Upper lobe of left lung (tissue), 6 donors: ENCODE measurements around the gene VAT1. TPM values are rescaled to one million over a fixed set of nuclear protein-coding genes. Genes with fewer than 3 reads are reported as not detected.

Source experiments
- ATAC-seq, 2 donors: fragments of 200-7000 bp; cut with Tn5 transposase; one replicate each; pipeline ENCODE4 v1.9.1; 2022; ENCODE audit warnings: mild to moderate bottlenecking in 2 of 2, moderate library complexity in 2 of 2; ENCODE audit not compliant: low FRiP score in 2 of 2
- DNase-seq, 2 donors: peaks; one replicate each; pipeline ENCODE4 v3.0.0-alpha.2; 2019 to 2020
- H3K27ac ChIP-seq, 4 donors: fragments of 200-600 bp; sonication (generic); one replicate each; pipeline ENCODE4 v1.5.1; 2016 to 2019
- H3K27me3 ChIP-seq, 4 donors: fragments of 200-600 bp; sonication (generic); one replicate each; pipeline ENCODE4 v1.5.1; 2017 to 2019
- H3K36me3 ChIP-seq, 4 donors: fragments of 200-600 bp; sonication (generic); one replicate each; pipeline ENCODE4 v1.5.1; 2016 to 2019
- H3K4me1 ChIP-seq, 4 donors: fragments of 200-600 bp; sonication (generic); one replicate each; pipeline ENCODE4 v1.5.1; 2018 to 2019
- H3K4me3 ChIP-seq, 4 donors: fragments of 200-600 bp; sonication (generic); one replicate each; pipeline ENCODE4 v1.5.1; 2017 to 2019; ENCODE audit warnings: mild to moderate bottlenecking in 2 of 4, moderate library complexity in 1 of 4
- H3K9me3 ChIP-seq, 4 donors: fragments of 200-600 bp; sonication (generic); one replicate each; pipeline ENCODE4 v1.5.1; 2018 to 2019
- CTCF ChIP-seq, 6 experiments: fragments of 450-650 bp in 4 of 6; fragments of 200-600 bp in 2 of 6; sonication (generic) in 2 of 6; IDR thresholded peaks; one replicate each; pipeline ENCODE4 v1.5.1; 2016 to 2019; ENCODE audit warnings: antibody characterized with exemption in 6 of 6
- EP300 ChIP-seq, 4 donors: sonication (generic); formaldehyde crosslinking; IDR thresholded peaks; one replicate each; pipeline ENCODE4 v1.5.1; 2017; ENCODE audit warnings: antibody characterized with exemption in 4 of 4, control low read depth in 2 of 4
- POLR2A ChIP-seq, 4 donors: fragments of 450-650 bp; IDR thresholded peaks; one replicate each; pipeline ENCODE4 v1.5.1; 2016 to 2017; ENCODE audit warnings: antibody characterized with exemption in 4 of 4, mild to moderate bottlenecking in 2 of 4
- POLR2AphosphoS5 ChIP-seq, 2 donors: sonication (generic); formaldehyde crosslinking; IDR thresholded peaks; one replicate each; pipeline ENCODE4 v1.5.1; 2017; ENCODE audit warnings: antibody characterized with exemption in 2 of 2
- WGBS, 2 donors: methylation state at CpG; one replicate each; pipeline ENCODE4 v1.1.5; 2017 to 2018; 5-methylcytosine and 5-hydroxymethylcytosine counted together
- total RNA-seq, 6 donors: library from RNA; depleted of rRNA in 4 of 6; stranded (reverse); fragments of >200 nt in 4 of 6; gene quantifications; one replicate each; pipeline versions ENCODE4 v1.1.0 to v1.2.1, GENCODE V29; 2016 to 2021
- donor health status: DM: no; HTN: no; CAD: no; lungs with moderate emphysema.
- donor health status: DM: no; HTN: yes; CAD: no; lungs with severe emphysema.

The VAT1 gene
- total RNA-seq, 6 donors from 2014 or later: 122 to 343 (median 222) TPM

DNA sequence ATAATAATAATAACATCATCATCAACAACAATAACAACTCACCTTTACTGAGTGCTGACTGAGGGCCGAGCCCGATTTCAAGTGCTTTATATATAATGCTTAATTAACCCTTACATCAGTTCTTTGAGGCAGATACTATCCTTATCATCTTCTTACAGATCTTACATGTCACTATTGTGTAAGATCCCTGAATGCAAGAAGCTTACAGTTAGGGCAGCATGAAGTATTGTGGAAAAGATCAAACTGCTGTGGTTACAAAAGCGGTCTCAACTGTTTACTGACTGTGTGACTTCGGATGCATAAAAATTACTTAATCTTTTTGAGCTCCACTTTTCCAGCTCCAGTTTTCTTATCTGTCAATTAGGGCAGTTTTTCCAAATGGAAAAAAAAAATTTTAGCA, 3.3 kb downstream of the VAT1 start:
- H3K9me3 ChIP-seq: no peaks in the 10 kb centered on the region
- 18 to 22% methylated on average over 4 of the region's 4 CpGs for WGBS, 2 donors
- H3K36me3 ChIP-seq: peaks cover 0 to 50% (median 25%) of the 10 kb centered on the region in 4 donors
- H3K27me3 ChIP-seq: no peaks in the 10 kb centered on the region
- ATAC-seq (no peak), DNase-seq (no peak)
- H3K4me3 ChIP-seq: peak overlapping the region in 1 of 4 donors; percentile 89
- peaks cover 63 to 78% (median 71%) of the 10 kb centered on the region in 4 donors for H3K4me1 ChIP-seq
- TF ChIP-seq CTCF (IDR thresholded peaks at IDR 0.05) (no peak), POLR2AphosphoS5 (IDR thresholded peaks at IDR 0.05) (no peak), EP300 (IDR thresholded peaks at IDR 0.05) (no peak), POLR2A (IDR thresholded peaks at IDR 0.05) (no peak)
- peak overlapping the region in 3 of 4 donors; percentile 75 to 97 (median 77) for H3K27ac ChIP-seq

- no peaks in the 10 kb centered on the region for H3K9me3 ChIP-seq
- ATAC-seq: no peak
- DNase-seq: no peak
- H3K4me1 ChIP-seq: peaks cover 67 to 82% (median 74%) of the 10 kb centered on the region in 4 donors
- WGBS, 2 donors: 64 to 69% methylated on average over 18 to 19 of the region's 19 CpGs
- H3K36me3 ChIP-seq: peaks cover 0 to 57% (median 31%) of the 10 kb centered on the region in 4 donors
- H3K27me3 ChIP-seq: no peaks in the 10 kb centered on the region
- TF ChIP-seq CTCF (IDR thresholded peaks at IDR 0.05) (no peak), POLR2AphosphoS5 (IDR thresholded peaks at IDR 0.05) (peak in 1 of 2 donors; percentile 17), EP300 (IDR thresholded peaks at IDR 0.05) (no peak), POLR2A (IDR thresholded peaks at IDR 0.05) (no peak)
- peak overlapping the region in 1 of 4 donors; percentile 89 for H3K4me3 ChIP-seq
- peak overlapping the region in 3 of 4 donors; percentile 19 to 97 (median 75) for H3K27ac ChIP-seq
These were observed 4.0 kb downstream of the VAT1 start for GRCh38 chr17:43018008-43018853.

DNA sequence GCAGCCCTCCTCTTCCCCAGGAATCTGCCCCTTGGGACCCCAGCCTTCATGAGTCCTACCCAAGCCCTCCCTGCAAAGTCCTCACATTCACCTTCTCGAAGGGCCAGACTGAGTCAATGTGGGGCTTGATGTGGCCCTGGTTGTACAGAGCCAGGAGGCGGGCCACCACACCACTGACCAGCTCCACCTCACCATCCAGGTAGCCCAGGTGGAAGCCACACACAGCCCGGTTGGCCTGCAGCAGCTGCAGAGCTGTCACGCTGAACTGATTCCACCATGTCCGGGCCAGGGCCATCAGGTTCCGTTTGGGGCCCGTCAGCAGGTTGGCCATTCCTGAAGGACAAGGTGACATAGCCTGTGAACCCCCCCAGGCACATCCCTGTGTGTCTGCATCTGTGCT, 6.0 kb downstream of the VAT1 start:
- Histone ChIP-seq H3K27ac (peak overlapping the region; percentile 48 to 85 (median 72)), H3K36me3 (peaks cover 0 to 70% (median 38%) of the 10 kb centered on the region in 4 donors), H3K27me3 (no peaks in the 10 kb centered on the region), H3K4me3 (no peak overlapping the region), H3K4me1 (peaks cover 61 to 90% (median 80%) of the 10 kb centered on the region in 4 donors), H3K9me3 (no peaks in the 10 kb centered on the region)
- ATAC-seq (no peak), DNase-seq (no peak)
- TF ChIP-seq POLR2A (IDR thresholded peaks at IDR 0.05) (no peak), EP300 (IDR thresholded peaks at IDR 0.05) (no peak), CTCF (IDR thresholded peaks at IDR 0.05) (no peak), POLR2AphosphoS5 (IDR thresholded peaks at IDR 0.05) (no peak)
- WGBS, 2 donors: 98% methylated on average over 7 of the region's 7 CpGs; no CpG with 5 or more reads in 1 of the 2 donors

- Histone ChIP-seq H3K36me3 (peaks cover 0 to 70% (median 38%) of the 10 kb centered on the region in 4 donors), H3K4me3 (no peak overlapping the region), H3K27ac (peak overlapping the region; percentile 64 to 85 (median 72)), H3K9me3 (no peaks in the 10 kb centered on the region), H3K4me1 (peaks cover 57 to 88% (median 81%) of the 10 kb centered on the region in 4 donors), H3K27me3 (no peaks in the 10 kb centered on the region)
- ATAC-seq: peak; percentile 50 to 55
- peak; percentile 51 to 56 for DNase-seq
- WGBS, 2 donors: 43 to 57% methylated on average over 5 to 9 of the region's 9 CpGs
- TF ChIP-seq EP300 (IDR thresholded peaks at IDR 0.05) (peak in 1 of 4 donors; percentile 37), POLR2AphosphoS5 (IDR thresholded peaks at IDR 0.05) (peak; percentile 71 to 81), POLR2A (IDR thresholded peaks at IDR 0.05) (no peak), CTCF (IDR thresholded peaks at IDR 0.05) (no peak)
These were observed 6.6 kb downstream of the VAT1 start for GRCh38 chr17:43015579-43015978.
